ENCODE measurements around the gene MAFG.

DNA sequence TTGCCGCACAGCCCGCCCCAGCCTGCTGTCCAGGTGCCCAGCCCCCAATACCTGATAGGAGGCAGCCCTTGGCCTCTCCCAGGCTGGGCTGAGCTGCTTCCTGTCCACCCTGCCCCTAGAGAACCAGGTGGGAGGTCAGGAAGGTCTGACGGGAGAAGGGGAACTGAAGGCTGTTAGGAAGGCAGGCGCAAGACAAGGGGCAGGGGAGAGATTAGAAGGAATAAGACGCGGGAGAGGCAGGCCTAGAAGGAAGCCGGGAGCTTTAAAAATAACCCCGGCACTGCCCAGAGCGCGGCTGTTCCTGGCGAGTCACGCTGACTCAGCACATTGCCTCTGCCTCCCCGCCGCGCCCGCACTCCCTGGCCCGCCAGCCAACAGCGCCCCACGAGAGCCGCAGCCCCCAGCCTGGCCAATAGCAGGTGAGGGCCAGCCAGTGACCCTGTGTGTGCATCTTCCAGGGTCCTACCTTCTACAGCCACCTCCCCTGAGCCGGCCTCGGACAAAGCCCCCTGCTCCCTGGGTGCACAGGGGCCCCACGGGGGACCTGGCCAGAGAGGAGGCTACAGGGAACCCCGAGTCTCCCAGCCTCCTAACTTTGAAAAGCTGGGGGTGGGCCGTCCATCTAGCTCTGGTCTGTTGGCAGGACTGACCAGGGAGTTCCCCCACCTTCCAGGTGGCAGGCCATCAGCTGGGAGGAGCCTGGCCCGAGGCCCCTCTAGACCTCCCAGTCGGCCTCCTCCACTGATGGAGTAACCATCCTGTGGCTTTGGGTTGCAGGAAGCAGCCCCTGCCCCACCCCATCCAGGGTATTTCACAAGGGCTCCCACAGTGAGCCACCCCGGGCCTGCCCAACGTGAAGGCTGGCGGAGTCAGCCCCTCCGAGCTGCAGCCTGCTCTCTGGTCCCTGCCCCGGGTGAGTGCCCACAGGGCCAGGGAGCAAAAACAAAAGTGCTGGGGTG lies 4.0 kb downstream of the MAFG start:
- TF ChIP-seq CTCF (IDR thresholded peaks at IDR 0.05) (no peak), EZH2phosphoT487 (IDR thresholded peaks at IDR 0.05) (no peak)
